HG03439 (cell line): ENCODE measurements around the gene CHRD.
"Not testable (repeated sequence)": the region's sequence is repeated elsewhere in the genome, so short reads cannot be mapped to it uniquely, and the experiment has no call there.

ENCODE experiments used
- ATAC-seq: cut with Tn5 transposase; IDR thresholded peaks from one replicate; pipeline ENCODE4 v1.9.1; 2021; ENCODE audit warnings: mild to moderate bottlenecking, moderate library complexity; ENCODE audit not compliant: unreplicated experiment

Gene CHRD

GRCh38 chr3:184414418-184415202 is 34.8 kb downstream of the CHRD start:
- no peak for ATAC-seq

GRCh38 chr3:184415203-184415490 is 35.3 kb downstream of the CHRD start:
- ATAC-seq, result no peak

GRCh38 chr3:184417619-184418327 is 37.9 kb downstream of the CHRD start:
- ATAC-seq, result peak; percentile 81

GRCh38 chr3:184419171-184419570 is 39.3 kb downstream of the CHRD start:
- ATAC-seq, result no peak

GRCh38 chr3:184423561-184423960 is 43.7 kb downstream of the CHRD start:
- ATAC-seq, result no peak

- ATAC-seq, result no peak
Measured at GRCh38 chr3:184426691-184427141, 46.9 kb downstream of the CHRD start.

GRCh38 chr3:184428561-184429175 is 48.8 kb downstream of the CHRD start:
- ATAC-seq, result no peak

- no peak for ATAC-seq
Measured at GRCh38 chr3:184429786-184430185, 49.9 kb downstream of the CHRD start.

GRCh38 chr3:184430940-184431339 is 51.1 kb downstream of the CHRD start:
- ATAC-seq, result no peak

GRCh38 chr3:184433178-184433577 is 53.3 kb downstream of the CHRD start:
- ATAC-seq, result not testable (repeated sequence)

GRCh38 chr3:184439096-184439495 is 59.2 kb downstream of the CHRD start:
- no peak for ATAC-seq
